HepG2 (cell line): Measurements from ENCODE around the gene ATP9A. TPM values are rescaled to one million over a fixed set of nuclear protein-coding genes. Genes with fewer than 3 reads are reported as not detected.

Experiments used
- ARHGAP35 ChIP-seq: sonication (generic); formaldehyde crosslinking; IDR thresholded peaks from 2 replicates; pipeline ENCODE4 v1.9.0; 2022; ENCODE audit warnings: mild to moderate bottlenecking, inconsistent platforms, moderate library complexity, missing genetic modification reagents, borderline replicate concordance
- ARID3A ChIP-seq: IDR thresholded peaks from 2 replicates; pipeline ENCODE4 v1.6.1; 2012; ENCODE audit warnings: low read depth, low read length, improper control_type of control experiment
- BCLAF1 ChIP-seq: fragments of 450-650 bp; IDR thresholded peaks from 2 replicates; pipeline ENCODE4 v1.6.1; 2017; ENCODE audit warnings: mild to moderate bottlenecking
- ELF3 ChIP-seq: IDR thresholded peaks from 2 replicates; pipeline ENCODE4 v1.6.1; 2016; ENCODE audit warnings: missing genetic modification reagents, missing compliant biosample characterization
- GABPB1 ChIP-seq: IDR thresholded peaks from 2 replicates; pipeline ENCODE4 v1.6.1; 2016; ENCODE audit warnings: mild to moderate bottlenecking, missing genetic modification reagents, moderate library complexity, missing compliant biosample characterization
- HCFC1 ChIP-seq: fragments of 150-350 bp; IDR thresholded peaks from 2 replicates; pipeline ENCODE4 v1.6.1; 2014; ENCODE audit warnings: low read depth, low read length
- HNF1B ChIP-seq: sonication (generic); formaldehyde crosslinking; IDR thresholded peaks from 2 replicates; pipeline ENCODE4 v1.5.1; 2020; ENCODE audit warnings: mild to moderate bottlenecking, moderate library complexity, missing genetic modification reagents
- NFE2L2 ChIP-seq: fragments of 150-350 bp; IDR thresholded peaks from 2 replicates; pipeline ENCODE4 v1.6.1; 2014; ENCODE audit warnings: low read length
- NFKB2 ChIP-seq: sonication (generic); formaldehyde crosslinking; IDR thresholded peaks from 2 replicates; pipeline ENCODE4 v1.4.0; 2020; ENCODE audit warnings: missing genetic modification reagents, borderline replicate concordance
- NRL ChIP-seq: sonication (generic); formaldehyde crosslinking; IDR thresholded peaks from 2 replicates; pipeline ENCODE4 v1.5.0; 2020; ENCODE audit warnings: missing genetic modification reagents, mild to moderate bottlenecking, moderate library complexity, borderline replicate concordance
- SMC3 ChIP-seq: IDR thresholded peaks from 2 replicates; pipeline ENCODE4 v1.6.1; 2011; ENCODE audit warnings: low read length, improper control_type of control experiment
- SP4 ChIP-seq: sonication (generic); formaldehyde crosslinking; IDR thresholded peaks from 2 replicates; pipeline ENCODE4 v1.8.1; 2023; ENCODE audit warnings: mild to moderate bottlenecking, missing genetic modification reagents
- THRA ChIP-seq: sonication (generic); formaldehyde crosslinking; IDR thresholded peaks from 2 replicates; pipeline ENCODE4 v1.4.0; 2020; ENCODE audit warnings: missing genetic modification reagents, borderline replicate concordance
- XBP1 ChIP-seq: sonication (generic); formaldehyde crosslinking; IDR thresholded peaks from 2 replicates; pipeline ENCODE4 v1.5.0; 2020; ENCODE audit warnings: missing genetic modification reagents
- ZBTB25 ChIP-seq: IDR thresholded peaks from 2 replicates; pipeline ENCODE4 v1.6.1; 2018; ENCODE audit warnings: missing genetic modification reagents
- ZMYM4 ChIP-seq: sonication (generic); formaldehyde crosslinking; IDR thresholded peaks from 2 replicates; pipeline ENCODE4 v1.8.1; 2023; ENCODE audit warnings: mild to moderate bottlenecking, missing genetic modification reagents
- ZNF121 ChIP-seq: sonication (generic); formaldehyde crosslinking; IDR thresholded peaks from 2 replicates; pipeline ENCODE4 v1.5.0; 2020; ENCODE audit warnings: mild to moderate bottlenecking, missing genetic modification reagents
- ZNF782 ChIP-seq: sonication (generic); formaldehyde crosslinking; IDR thresholded peaks from 2 replicates; pipeline ENCODE4 v1.4.0; 2020; ENCODE audit warnings: missing genetic modification reagents, mild to moderate bottlenecking, borderline replicate concordance
- ZNF792 ChIP-seq: IDR thresholded peaks from 2 replicates; pipeline ENCODE4 v1.6.1; 2016
- ZSCAN25 ChIP-seq: sonication (generic); formaldehyde crosslinking; IDR thresholded peaks from 2 replicates; pipeline ENCODE4 v1.8.0; 2022; ENCODE audit warnings: mild to moderate bottlenecking, missing genetic modification reagents
- polyA plus RNA-seq, 8 experiments: library from polyadenylated mRNA; depleted of rRNA in 3 of 8; stranded (reverse) in 7 of 8; unstranded in 1 of 8; fragments of >200 nt; fragmentation: Illumina TruSeq in 4 of 8; extraction: Trizol in 4 of 8; gene quantifications; 2 replicates each; pipeline versions ENCODE4 v1.2.1 to v1.2.3, GENCODE V29; 2011 to 2016; ENCODE audit warnings: low read depth in 4 of 8, missing spikeins in 1 of 8, mixed read lengths in 1 of 8; ENCODE audit not compliant: insufficient read depth in 1 of 8
- total RNA-seq, 5 experiments: library from RNA; depleted of rRNA; stranded (reverse); fragments of >200 nt; fragmentation: Illumina TruSeq; extraction: Trizol; gene quantifications; 2 replicates each; pipeline ENCODE4 v1.2.3, GENCODE V29; 2016; ENCODE audit warnings: low read depth in 1 of 5

ATP9A gene
- total and polyA plus RNA-seq, 2 of the 13 experiments (the other 11 are each of a cell fraction or from before 2014, with no cell fraction given): 11.8 to 18.5 TPM

- 0 out of 2 replicates have a peak, but pooled peaks have one; percentile 48 for TF ChIP-seq ZBTB25 (CRISPR knock-in tag)
- 0 out of 2 replicates have a peak, but pooled peaks have one; percentile 18 for TF ChIP-seq HCFC1
- TF ChIP-seq ZMYM4 (CRISPR knock-in tag): peak; percentile 43; the same call in 1 of the 2 replicates
- TF ChIP-seq SP4 (CRISPR knock-in tag): peak; percentile 71; the same call in 1 of the 2 replicates
- TF ChIP-seq ARID3A: peak; percentile 50; the same call in 1 of the 2 replicates
- 0 out of 2 replicates have a peak, but pooled peaks have one; percentile 61 for TF ChIP-seq THRA (CRISPR knock-in tag)
- peak; percentile 36; the same call in 1 of the 2 replicates for TF ChIP-seq NFKB2 (CRISPR knock-in tag)
- no peak for TF ChIP-seq GABPB1 (CRISPR knock-in tag)
- TF ChIP-seq ARHGAP35 (CRISPR knock-in tag): 0 out of 2 replicates have a peak, but pooled peaks have one; percentile 58
- peak; percentile 59; the same call in 1 of the 2 replicates for TF ChIP-seq NRL (CRISPR knock-in tag)
- 0 out of 2 replicates have a peak, but pooled peaks have one; percentile 8 for TF ChIP-seq ZNF121
- 0 out of 2 replicates have a peak, but pooled peaks have one; percentile 21 for TF ChIP-seq ZNF782 (CRISPR knock-in tag)
- TF ChIP-seq HNF1B (CRISPR knock-in tag): peak; percentile 79; the same call in 1 of the 2 replicates
- 0 out of 2 replicates have a peak, but pooled peaks have one; percentile 39 for TF ChIP-seq ELF3 (CRISPR knock-in tag)
- no peak for TF ChIP-seq XBP1 (CRISPR knock-in tag)
- 0 out of 2 replicates have a peak, but pooled peaks have one; percentile 8 for TF ChIP-seq ZSCAN25 (CRISPR knock-in tag)
- TF ChIP-seq NFE2L2: 0 out of 2 replicates have a peak, but pooled peaks have one; percentile 2
- TF ChIP-seq SMC3: peak; percentile 98
- TF ChIP-seq ZNF792 (CRISPR knock-in tag): peak; percentile 32; the same call in 1 of the 2 replicates
- TF ChIP-seq BCLAF1: no peak
These were observed 128.9 kb downstream of the ATP9A start (continued) for GRCh38 chr20:51639206-51639832.
